Amniotic stem cell (primary cell): ENCODE data around the gene CCDC6.
"Not testable (repeated sequence)": the region's sequence is repeated elsewhere in the genome, so short reads cannot be mapped to it uniquely, and the experiment has no call there.

ENCODE experiments used
- DNase-seq: peaks from one replicate; lab custom pipeline; 2025; lab: John Stamatoyannopoulos, UW

CCDC6 gene

GRCh38 chr10:59808896-59809643 lies 97.3 kb downstream of the CCDC6 start:
- DNase-seq: no peak

GRCh38 chr10:59807629-59808620 lies 98.4 kb downstream of the CCDC6 start:
- no peak for DNase-seq

GRCh38 chr10:59805014-59805413 lies 101.3 kb downstream of the CCDC6 start:
- DNase-seq: no peak

GRCh38 chr10:59804220-59804619 lies 102.1 kb downstream of the CCDC6 start:
- no peak for DNase-seq

GRCh38 chr10:59803714-59804113 lies 102.6 kb downstream of the CCDC6 start:
- no peak for DNase-seq

- no peak for DNase-seq
Measured at GRCh38 chr10:59801171-59801570, 105.2 kb downstream of the CCDC6 start.

- no peak for DNase-seq
Measured at GRCh38 chr10:59799421-59799820, 106.9 kb downstream of the CCDC6 start.

- no peak for DNase-seq
Measured at GRCh38 chr10:59793919-59794318, 112.4 kb downstream of the CCDC6 start.

GRCh38 chr10:59792812-59793211 lies 113.5 kb downstream of the CCDC6 start:
- no peak for DNase-seq

GRCh38 chr10:59791601-59792000 lies 114.8 kb downstream of the CCDC6 start:
- DNase-seq: no peak

- not testable (repeated sequence) for DNase-seq
Measured at GRCh38 chr10:59790080-59790479, 116.3 kb downstream of the CCDC6 start.

- DNase-seq: not testable (repeated sequence)
Measured at GRCh38 chr10:59788914-59789313, 117.4 kb downstream of the CCDC6 start.

- not testable (repeated sequence) for DNase-seq
Measured at GRCh38 chr10:59787032-59787431, 119.3 kb downstream of the CCDC6 start.

- not testable (repeated sequence) for DNase-seq
Measured at GRCh38 chr10:59785476-59785875, 120.9 kb downstream of the CCDC6 start.

GRCh38 chr10:59781511-59781910 lies 124.8 kb downstream of the CCDC6 start:
- DNase-seq: no peak

- DNase-seq: no peak
Measured at GRCh38 chr10:59779756-59780533, 126.4 kb downstream of the CCDC6 start.

GRCh38 chr10:59774451-59774850 lies 131.9 kb downstream of the CCDC6 start:
- DNase-seq: no peak

- no peak for DNase-seq
Measured at GRCh38 chr10:59773088-59773487, 133.3 kb downstream of the CCDC6 start.

GRCh38 chr10:59771162-59771807 lies 135.1 kb downstream of the CCDC6 start:
- DNase-seq: no peak

GRCh38 chr10:59770689-59771088 lies 135.7 kb downstream of the CCDC6 start:
- DNase-seq: no peak

- DNase-seq: no peak
Measured at GRCh38 chr10:59762505-59762904, 143.9 kb downstream of the CCDC6 start.

- DNase-seq: no peak
Measured at GRCh38 chr10:59757966-59758365, 148.4 kb downstream of the CCDC6 start.
